Activated CD4-positive, alpha-beta T cell treated with anti-CD3 and anti-CD28 coated beads, Interleukin-10, Interleukin-2, amounts not matched to agents 100 ng/mL and 50 ng/mL, durations not matched to agents 16 hours and 8 hours (primary cell): ENCODE measurements around the gene ANKRD27.
"Not testable (repeated sequence)": the region's sequence is repeated elsewhere in the genome, so short reads cannot be mapped to it uniquely, and the experiment has no call there.

Source experiments
- DNase-seq: peaks from one replicate; pipeline ENCODE4 v3.0.0-alpha.2; 2020

ANKRD27 gene

DNA sequence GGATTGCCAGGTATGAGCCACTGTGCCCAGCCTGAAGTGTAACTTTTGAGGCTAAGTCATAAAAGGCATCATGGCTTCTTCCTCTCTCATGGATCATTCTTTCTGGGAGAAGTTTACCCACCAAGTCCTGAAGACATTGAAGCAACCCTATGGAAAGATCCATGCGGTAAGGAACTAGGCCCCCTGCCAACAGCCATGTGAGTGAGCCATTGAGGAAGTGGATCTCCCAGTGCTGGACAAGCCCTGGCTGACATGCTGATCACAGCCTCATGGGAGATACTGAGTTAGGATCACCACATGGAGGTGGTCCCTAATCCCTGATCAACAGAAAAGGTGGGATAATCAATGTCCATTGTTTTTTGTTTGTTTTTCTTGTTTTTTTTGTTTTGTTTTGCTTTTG is 13.3 kb upstream of the ANKRD27 start:
- DNase-seq, result no peak

DNA sequence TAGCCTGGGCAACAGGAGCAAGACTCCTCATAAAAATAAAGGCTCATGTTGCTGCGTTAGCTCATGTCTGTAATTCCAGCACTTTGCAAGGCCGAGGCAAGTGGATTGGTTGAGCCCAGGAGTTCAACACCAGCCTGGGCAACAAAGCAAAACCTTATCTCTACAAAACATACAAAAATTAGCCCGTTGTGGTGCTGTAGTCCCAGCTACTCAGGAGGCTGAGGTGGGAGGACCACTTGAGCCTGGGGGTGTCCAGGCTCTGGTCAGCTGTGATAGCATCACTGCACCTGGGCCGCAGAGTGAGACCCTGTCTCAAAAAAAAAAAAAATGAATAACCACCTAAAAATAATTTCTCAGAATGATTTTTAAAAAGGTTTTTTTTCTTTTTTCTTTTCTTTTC is 12.7 kb upstream of the ANKRD27 start:
- no peak for DNase-seq

DNA sequence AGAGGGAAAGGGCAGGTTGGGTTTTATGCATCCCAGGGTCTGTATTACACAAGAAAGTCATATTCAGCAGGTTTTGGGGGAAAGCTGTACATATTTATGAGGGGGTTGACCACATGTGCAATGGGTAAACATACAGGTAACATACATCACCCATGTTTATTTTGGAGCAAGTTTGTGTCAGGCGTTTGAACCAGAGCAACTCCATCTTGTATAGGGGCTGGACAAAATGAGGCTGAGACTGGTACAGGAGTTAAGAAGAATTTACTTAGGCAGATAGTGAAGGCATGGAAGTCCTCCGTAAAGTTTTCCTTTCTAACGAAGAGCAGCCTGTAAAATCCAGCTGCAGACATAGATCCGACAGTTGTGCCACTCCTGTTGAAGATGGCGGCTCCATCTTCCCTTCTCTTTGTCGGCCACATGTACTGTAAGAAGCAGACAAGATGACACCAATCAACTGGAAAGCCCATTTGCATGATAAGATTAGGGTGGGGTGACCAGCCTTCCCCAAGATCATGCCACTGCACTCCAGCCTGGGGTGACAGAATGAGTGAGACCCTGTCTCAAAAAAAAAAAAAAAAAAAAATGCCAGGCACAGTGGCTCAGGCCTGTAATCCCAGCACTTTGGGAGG is 12.0 kb upstream of the ANKRD27 start:
- no peak for DNase-seq

DNA sequence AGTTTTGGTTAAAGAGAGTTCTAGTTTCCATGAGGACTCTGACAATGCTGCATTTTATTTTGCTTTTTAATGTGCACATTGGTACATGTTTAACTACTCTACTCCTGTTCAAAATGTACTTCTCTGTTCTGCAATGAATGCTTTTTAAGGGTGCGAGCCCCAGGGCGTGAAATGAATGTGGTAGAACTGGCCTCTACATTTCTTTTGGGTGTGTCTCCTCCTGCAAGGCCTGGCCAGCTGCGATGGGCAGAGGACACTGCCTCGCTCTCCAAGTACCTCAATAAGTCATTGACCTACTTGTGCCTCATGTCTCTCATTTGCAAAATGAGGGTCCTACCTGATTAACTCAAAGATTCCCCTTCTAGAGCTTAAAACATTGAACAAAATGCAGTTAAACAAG is 7.3 kb upstream of the ANKRD27 start:
- no peak for DNase-seq

DNA sequence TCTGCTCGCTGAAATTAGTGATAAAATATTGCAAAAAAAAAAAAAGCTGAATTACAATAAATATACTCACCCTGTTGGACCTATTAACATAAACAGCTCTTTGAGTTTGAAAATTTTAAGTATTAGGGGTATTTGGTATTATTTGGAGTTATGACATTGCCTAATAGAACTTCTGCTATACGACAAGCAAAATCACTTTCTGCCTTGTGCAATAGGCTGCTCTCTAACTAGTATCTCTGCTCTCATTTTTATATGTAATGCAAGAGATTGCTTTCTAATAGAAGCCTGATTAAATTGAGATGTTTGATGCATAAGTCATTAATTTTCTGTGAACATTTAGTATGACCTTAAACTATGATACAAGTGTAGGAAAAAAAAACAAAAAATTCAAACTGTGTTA is 6.0 kb upstream of the ANKRD27 start:
- no peak for DNase-seq

GRCh38 chr19:32677657-32678056 is 2.7 kb upstream of the ANKRD27 start:
- no peak for DNase-seq

DNA sequence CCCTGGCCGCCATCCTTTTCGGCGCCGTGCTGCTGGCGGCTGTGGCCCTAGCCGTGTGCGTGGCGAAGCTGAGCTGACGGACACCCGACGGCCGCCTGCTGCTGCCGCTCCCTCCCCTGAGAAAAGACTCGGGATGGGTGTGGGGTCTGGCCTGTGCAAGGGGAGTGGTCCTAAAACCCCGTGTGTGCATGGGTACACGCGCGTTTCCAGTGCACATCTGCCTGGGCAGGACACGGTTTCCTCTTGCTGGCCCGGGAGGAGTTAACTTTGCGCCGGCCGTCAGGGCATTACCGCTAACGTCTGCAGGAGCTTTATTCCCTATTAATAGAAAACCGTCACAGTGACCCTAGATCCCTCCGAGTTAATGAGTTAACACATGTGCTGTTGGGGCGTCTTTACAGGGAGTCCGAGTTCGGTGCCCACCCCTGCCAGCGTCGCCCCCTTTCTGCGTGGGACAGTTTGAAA is 1.9 kb upstream of the ANKRD27 start:
- DNase-seq, result no peak

- no peak for DNase-seq
These were observed 1.4 kb upstream of the ANKRD27 start for GRCh38 chr19:32676186-32676894.

DNA sequence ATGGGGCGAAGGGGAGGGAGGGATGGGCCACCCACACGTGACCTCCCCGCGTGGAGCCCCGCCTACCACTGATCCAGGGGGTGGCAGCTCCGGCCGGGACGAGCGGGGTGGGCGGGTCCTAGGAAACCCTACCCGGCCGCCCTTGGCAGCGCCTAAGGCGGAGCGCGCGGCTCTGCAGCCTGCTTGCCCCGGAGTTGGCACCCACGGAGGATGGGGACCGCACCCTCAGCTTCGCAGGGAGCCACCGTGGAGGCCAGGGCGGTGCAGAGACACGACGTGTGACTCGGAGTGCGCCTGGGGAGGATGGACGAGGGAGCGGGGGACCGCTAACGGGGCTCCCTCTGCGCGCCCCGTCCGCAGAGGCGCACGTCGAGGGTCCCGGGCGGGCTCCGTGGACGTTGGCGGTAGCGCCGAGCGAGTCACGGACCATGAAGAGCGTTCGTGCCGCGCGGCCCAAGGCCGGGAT is 773 bp upstream of the ANKRD27 start, which contains the start of gene RGS9BP:
TSS of gene RGS9BP (plus strand) at position 129 of the 466 bp plus-strand sequence. CDS start 416 bp downstream, outside the sequence.
- DNase-seq, result peak; percentile 77

GRCh38 chr19:32674153-32674930 is 638 bp downstream of the ANKRD27 start:
- no peak for DNase-seq

DNA sequence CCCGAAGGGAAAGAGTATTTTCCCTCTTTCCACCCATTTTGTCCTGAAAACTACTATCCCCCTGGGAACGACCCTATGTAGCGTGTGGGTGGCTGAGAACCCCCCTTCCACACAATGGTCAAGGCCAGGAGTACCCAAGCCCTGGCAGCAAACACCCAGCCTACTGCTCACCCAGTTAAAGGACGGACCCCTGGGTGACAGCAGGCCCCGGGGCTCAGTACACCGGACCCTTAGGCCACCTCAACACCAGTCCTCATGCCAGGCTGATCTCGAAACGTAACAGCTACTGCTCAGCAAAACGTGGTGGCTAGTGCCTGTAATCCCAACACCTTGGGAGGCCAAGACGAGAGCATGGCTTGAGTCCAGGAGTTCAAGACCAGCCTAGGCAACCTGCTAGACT is 1.4 kb downstream of the ANKRD27 start:
- DNase-seq, result no peak

DNA sequence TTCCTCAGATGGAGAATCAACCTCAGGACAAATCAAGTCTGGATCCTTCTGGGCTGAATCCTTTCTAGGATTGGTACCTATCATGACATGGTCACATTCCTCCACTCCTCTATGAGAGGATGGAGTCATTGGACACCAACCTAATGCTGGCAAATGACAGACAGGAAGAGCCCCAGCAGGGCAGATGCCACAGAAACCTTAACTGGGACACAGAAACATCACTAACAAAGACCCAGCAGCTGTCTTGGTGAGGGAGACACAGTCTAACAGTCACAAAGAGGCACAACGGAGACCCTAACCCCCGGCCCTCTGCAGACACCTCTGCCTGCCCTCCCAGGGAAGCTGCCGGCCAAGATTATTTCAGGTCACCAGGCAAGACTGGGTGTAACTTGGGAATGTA is 2.1 kb downstream of the ANKRD27 start:
- DNase-seq, result no peak

GRCh38 chr19:32671883-32672593 is 2.9 kb downstream of the ANKRD27 start:
- DNase-seq, result no peak

DNA sequence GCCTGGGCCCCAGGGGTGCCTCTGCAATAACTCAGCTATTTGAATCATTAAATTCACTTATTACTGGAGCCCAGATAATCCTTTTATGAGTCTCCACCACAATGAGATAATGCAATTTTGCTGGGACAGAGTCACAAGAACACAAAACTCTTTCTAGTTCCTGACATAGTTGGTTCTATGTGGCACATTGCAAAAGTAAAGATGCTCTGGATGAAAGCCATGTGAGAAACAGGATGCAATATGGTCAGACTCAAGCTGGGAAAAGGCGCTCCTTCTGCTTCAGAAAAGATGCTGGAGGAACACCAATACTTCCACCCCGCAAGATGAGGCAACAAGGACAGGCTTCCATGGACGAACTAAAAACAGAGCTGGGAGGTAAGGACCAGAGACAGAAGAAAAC is 5.7 kb downstream of the ANKRD27 start:
- DNase-seq, result no peak

DNA sequence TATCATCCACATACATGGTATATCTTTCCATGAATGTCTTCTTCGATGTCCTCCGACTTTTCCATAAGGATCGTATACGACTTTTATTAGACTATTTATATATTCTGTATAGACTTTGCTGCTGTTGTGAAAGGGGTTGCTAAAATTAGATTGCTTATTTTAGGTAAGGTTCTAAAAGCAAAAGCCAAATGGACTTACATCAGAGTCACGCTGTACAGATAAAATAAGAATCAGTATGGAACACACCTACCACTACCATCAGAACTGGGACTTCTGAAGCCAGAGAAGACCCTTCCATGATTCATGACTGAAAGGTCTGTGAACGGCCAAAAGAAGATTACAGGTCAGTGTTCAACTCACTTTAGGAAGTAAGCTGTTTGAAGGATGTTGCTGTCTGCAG is 8.9 kb downstream of the ANKRD27 start:
- DNase-seq, result no peak

DNA sequence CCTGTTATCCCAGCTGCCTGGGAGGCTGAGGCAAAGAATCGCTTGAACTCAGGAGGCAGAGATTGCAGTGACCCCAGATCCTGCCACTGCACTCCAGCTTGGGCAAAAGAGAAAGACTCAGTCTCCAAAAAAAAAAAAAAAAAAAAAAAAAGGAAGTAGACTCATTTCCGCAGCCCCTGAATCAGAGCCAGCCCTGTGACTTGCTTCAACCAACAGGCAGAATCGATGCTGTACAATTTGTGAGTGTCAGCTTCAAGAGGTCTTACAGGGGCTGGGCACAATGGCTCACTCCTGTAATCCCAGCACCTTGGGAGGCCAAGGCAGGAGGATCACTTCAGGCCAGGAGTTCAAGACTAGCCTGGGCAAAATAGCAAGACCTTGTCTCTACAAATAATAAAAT is 12.8 kb downstream of the ANKRD27 start:
- peak; percentile 18 for DNase-seq

DNA sequence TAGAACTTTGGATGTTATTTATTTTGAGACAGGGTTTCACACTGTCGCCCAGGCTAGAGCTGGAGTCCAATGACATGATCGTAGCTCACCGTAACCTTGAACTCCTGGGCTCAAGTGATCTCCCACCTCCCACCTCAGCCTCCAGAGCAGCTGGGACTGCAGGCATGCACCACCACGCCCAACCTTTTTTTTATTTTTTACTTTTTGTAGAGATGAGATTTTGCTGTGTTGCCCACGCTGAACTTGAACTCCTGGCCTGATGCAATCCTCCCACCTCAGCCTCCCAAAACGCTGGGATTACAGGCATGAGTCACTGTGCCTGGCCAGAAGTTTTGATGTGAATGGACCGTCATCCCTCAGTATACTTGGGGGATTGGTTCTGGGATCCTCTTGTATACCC is 13.7 kb downstream of the ANKRD27 start:
- DNase-seq, result no peak

DNA sequence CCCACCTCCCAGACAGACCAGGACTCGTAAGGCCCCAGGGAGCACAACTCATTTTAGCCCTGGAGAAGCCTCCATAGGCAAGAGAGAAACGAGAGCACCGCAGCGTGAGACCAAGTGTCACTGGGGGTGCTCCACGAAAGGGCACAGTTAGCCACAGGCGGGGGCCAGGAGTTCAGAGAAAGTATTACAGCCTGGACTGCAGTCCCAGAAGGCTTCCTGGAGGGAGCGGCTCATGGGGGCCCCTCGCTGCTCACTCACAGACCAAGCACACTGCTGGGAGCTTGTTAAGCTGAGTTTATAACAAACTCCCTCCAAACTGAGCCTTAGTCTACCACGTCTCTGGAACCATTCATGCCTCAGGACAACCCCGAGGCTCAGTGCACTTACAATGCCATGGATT is 16.5 kb downstream of the ANKRD27 start:
- no peak for DNase-seq

- no peak for DNase-seq
These were observed 16.9 kb downstream of the ANKRD27 start for GRCh38 chr19:32658075-32658474.

GRCh38 chr19:32656379-32656778 is 18.6 kb downstream of the ANKRD27 start:
- DNase-seq, result not testable (repeated sequence)

- DNase-seq, result no peak
These were observed 21.4 kb downstream of the ANKRD27 start for GRCh38 chr19:32653599-32653915.

DNA sequence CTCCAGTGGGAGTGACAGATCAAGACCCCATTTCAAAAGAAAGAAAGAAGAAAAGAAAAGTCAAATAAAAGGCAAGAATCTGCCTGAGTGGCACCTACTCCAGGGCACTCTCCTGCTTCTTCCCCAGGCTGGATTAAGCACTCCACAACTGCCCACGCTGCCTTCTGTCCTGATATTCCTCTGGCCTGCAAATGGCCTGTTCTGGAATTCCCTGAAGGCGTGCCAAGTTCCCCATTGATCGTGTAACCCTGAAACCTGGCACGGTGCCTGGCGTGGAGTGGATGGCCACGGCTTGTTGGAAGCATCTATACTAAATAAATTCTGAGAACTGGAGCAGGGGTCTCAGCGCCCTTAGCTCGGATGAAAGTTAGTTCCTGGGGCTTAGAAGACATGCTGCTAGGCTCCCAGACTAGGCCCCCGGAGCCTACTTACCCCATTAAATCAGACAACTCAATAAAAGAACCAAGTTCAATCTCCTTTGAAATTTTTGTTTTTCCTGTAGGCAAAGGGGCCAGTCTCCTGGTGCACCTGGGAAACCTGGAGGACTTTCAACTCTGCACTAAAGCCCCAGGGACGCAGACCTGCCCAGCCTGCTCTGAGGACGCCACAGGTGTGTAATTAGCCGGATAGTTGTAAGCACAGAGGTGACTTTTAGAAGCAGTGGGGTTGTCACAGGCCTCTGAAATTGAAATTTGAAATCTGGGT is 21.9 kb downstream of the ANKRD27 start:
- DNase-seq, result no peak

DNA sequence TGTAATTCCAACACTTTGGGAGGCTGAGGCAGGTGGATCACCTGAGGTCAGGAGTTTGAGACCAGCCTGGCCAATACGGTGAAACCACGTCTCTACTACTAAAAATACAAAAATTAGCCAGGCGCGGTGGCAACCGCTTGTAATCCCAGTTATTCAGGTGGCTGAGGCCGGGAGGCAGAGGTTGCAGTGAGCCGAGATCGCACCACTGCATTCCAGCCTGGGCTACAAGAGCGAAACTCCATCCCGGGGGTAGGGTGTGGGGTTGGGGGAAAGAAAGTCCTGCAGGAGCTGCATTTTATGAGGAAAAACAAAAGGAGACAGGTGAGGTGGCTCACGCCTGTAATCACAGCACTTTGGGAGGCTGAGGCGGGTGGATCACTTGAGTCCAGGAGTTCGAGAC is 22.6 kb downstream of the ANKRD27 start:
- DNase-seq, result not testable (repeated sequence)
